IMR-90 (cell line): ENCODE measurements around the gene NMRK1.

Experiments
- BHLHE40 ChIP-seq: fragments of 150-350 bp; IDR thresholded peaks from 2 replicates; pipeline ENCODE4 v1.6.1; 2016; ENCODE audit warnings: mild to moderate bottlenecking, low read depth, low read length
- MAFK ChIP-seq: IDR thresholded peaks from 2 replicates; pipeline ENCODE4 v1.6.1; 2012; ENCODE audit warnings: low read depth, low read length, improper control_type of control experiment
- MAZ ChIP-seq: IDR thresholded peaks from 2 replicates; pipeline ENCODE4 v1.6.1; 2012; ENCODE audit warnings: low read depth, mild to moderate bottlenecking, low read length, improper control_type of control experiment, moderate library complexity, borderline replicate concordance
- MXI1 ChIP-seq: IDR thresholded peaks from 2 replicates; pipeline ENCODE4 v1.6.1; 2012; ENCODE audit warnings: low read depth, mild to moderate bottlenecking, low read length, moderate library complexity, borderline replicate concordance
- POLR2A ChIP-seq: IDR thresholded peaks from 2 replicates; pipeline ENCODE4 v1.6.1; 2012; ENCODE audit warnings: mild to moderate bottlenecking, low read depth, low read length
- RAD21 ChIP-seq: IDR thresholded peaks from 2 replicates; pipeline ENCODE4 v1.6.1; 2012; ENCODE audit warnings: low read length, improper control_type of control experiment
- TF ChIP-seq, protein P1 (sequence below): conservative IDR thresholded peaks from 2 replicates; pipeline ENCODE4 v1.5.1; 2012; ENCODE audit warnings: mild to moderate bottlenecking, low read depth, low read length, improper control_type of control experiment

GRCh38 chr9:75013735-75014134 is 74.2 kb downstream of the NMRK1 start:
- TF ChIP-seq, protein P1, sequence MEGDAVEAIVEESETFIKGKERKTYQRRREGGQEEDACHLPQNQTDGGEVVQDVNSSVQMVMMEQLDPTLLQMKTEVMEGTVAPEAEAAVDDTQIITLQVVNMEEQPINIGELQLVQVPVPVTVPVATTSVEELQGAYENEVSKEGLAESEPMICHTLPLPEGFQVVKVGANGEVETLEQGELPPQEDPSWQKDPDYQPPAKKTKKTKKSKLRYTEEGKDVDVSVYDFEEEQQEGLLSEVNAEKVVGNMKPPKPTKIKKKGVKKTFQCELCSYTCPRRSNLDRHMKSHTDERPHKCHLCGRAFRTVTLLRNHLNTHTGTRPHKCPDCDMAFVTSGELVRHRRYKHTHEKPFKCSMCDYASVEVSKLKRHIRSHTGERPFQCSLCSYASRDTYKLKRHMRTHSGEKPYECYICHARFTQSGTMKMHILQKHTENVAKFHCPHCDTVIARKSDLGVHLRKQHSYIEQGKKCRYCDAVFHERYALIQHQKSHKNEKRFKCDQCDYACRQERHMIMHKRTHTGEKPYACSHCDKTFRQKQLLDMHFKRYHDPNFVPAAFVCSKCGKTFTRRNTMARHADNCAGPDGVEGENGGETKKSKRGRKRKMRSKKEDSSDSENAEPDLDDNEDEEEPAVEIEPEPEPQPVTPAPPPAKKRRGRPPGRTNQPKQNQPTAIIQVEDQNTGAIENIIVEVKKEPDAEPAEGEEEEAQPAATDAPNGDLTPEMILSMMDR: no peak
- TF ChIP-seq MXI1 (no peak), POLR2A (no peak), MAZ (no peak), BHLHE40 (no peak), MAFK (no peak), RAD21 (no peak)
